ENCODE data around the gene TRPM3.

- TF ChIP-seq POLR2AphosphoS5 (IDR thresholded peaks at IDR 0.05; ENCODE audit: insufficient read depth in 1 of 2, low read depth in 1 of 2), result no peak
- TF ChIP-seq, protein P1, sequence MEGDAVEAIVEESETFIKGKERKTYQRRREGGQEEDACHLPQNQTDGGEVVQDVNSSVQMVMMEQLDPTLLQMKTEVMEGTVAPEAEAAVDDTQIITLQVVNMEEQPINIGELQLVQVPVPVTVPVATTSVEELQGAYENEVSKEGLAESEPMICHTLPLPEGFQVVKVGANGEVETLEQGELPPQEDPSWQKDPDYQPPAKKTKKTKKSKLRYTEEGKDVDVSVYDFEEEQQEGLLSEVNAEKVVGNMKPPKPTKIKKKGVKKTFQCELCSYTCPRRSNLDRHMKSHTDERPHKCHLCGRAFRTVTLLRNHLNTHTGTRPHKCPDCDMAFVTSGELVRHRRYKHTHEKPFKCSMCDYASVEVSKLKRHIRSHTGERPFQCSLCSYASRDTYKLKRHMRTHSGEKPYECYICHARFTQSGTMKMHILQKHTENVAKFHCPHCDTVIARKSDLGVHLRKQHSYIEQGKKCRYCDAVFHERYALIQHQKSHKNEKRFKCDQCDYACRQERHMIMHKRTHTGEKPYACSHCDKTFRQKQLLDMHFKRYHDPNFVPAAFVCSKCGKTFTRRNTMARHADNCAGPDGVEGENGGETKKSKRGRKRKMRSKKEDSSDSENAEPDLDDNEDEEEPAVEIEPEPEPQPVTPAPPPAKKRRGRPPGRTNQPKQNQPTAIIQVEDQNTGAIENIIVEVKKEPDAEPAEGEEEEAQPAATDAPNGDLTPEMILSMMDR (IDR thresholded peaks at IDR 0.05), result no peak
Measured at GRCh38 chr9:70773579-70773978, 347.8 kb downstream of the TRPM3 start.

Data from vagina (tissue), 2 donors.